Mesodermal cell (in vitro differentiated cells): Measurements from ENCODE around the gene MACROD1.

Experiments used
- H3K27ac ChIP-seq: 2 replicates; pipeline ENCODE4 v1.7.0; 2013; ENCODE audit warnings: mild to moderate bottlenecking, low read depth, low read length, moderate library complexity; ENCODE audit not compliant: severe bottlenecking
- H3K36me3 ChIP-seq: 2 replicates; pipeline ENCODE4 v1.7.1; 2013; ENCODE audit warnings: mild to moderate bottlenecking, low read length, moderate library complexity; ENCODE audit not compliant: control insufficient read depth, insufficient read depth
- H3K4me1 ChIP-seq: one replicate; pipeline ENCODE4 v1.7.1; 2013; ENCODE audit warnings: mild to moderate bottlenecking, low read length; ENCODE audit not compliant: insufficient read depth, control insufficient read depth, poor library complexity, severe bottlenecking
- H3K4me3 ChIP-seq: 2 replicates; pipeline ENCODE4 v1.7.0; 2013; ENCODE audit warnings: low read length, control low read depth, mild to moderate bottlenecking; ENCODE audit not compliant: insufficient read depth, poor library complexity, severe bottlenecking; ENCODE audit errors: extremely low read depth
- H3K9me3 ChIP-seq: 2 replicates; pipeline ENCODE4 v1.7.1; 2013; ENCODE audit warnings: mild to moderate bottlenecking, low read length, moderate library complexity; ENCODE audit not compliant: control insufficient read depth
- WGBS, 2 experiments: methylation state at CpG; one replicate each; pipeline ENCODE4 v1.1.5; 2013; ENCODE audit warnings: missing lambda C conversion rate in 2 of 2; ENCODE audit not compliant: insufficient coverage in 2 of 2; 5-methylcytosine and 5-hydroxymethylcytosine counted together

The MACROD1 gene

GRCh38 chr11:64068705-64069400 lies 97.1 kb downstream of the MACROD1 start:
- WGBS, 2 experiments = 84 to 92% methylated on average over 15 to 20 of the region's 20 CpGs
- no peaks in the 10 kb centered on the region for H3K9me3 ChIP-seq
- H3K4me1 ChIP-seq = no peaks in the 10 kb centered on the region
- H3K4me3 ChIP-seq = no peak overlapping the region
- H3K27ac ChIP-seq = no peak overlapping the region
- no peaks in the 10 kb centered on the region for H3K36me3 ChIP-seq

GRCh38 chr11:64067230-64067993 lies 98.5 kb downstream of the MACROD1 start:
- WGBS, 2 experiments = 58 to 60% methylated on average over 12 to 16 of the region's 26 CpGs
- Histone ChIP-seq H3K27ac (no peak overlapping the region), H3K4me1 (no peaks in the 10 kb centered on the region)

GRCh38 chr11:64065712-64066111 lies 100.2 kb downstream of the MACROD1 start:
- H3K4me1 ChIP-seq = no peaks in the 10 kb centered on the region
- WGBS, 2 experiments = 86 to 91% methylated on average over 3 to 6 of the region's 10 CpGs
- no peaks in the 10 kb centered on the region for H3K9me3 ChIP-seq
- no peaks in the 10 kb centered on the region for H3K36me3 ChIP-seq
- H3K4me3 ChIP-seq = no peak overlapping the region
- no peak overlapping the region for H3K27ac ChIP-seq

More at GRCh38 chr11:64067230-64067993, 98.5 kb downstream of the MACROD1 start:
- no peaks in the 10 kb centered on the region for H3K36me3 ChIP-seq
- H3K4me3 ChIP-seq = no peak overlapping the region
- no peaks in the 10 kb centered on the region for H3K9me3 ChIP-seq

- Histone ChIP-seq H3K9me3 (no peaks in the 10 kb centered on the region), H3K4me3 (no peak overlapping the region), H3K27ac (no peak overlapping the region), H3K4me1 (peaks cover 2% of the 10 kb centered on the region), H3K36me3 (no peaks in the 10 kb centered on the region)
- 96 to 97% methylated on average over 11 of the region's 11 CpGs for WGBS, 2 experiments
Observed at GRCh38 chr11:64065141-64065465, 100.8 kb downstream of the MACROD1 start.

GRCh38 chr11:64064374-64065140 lies 101.4 kb downstream of the MACROD1 start:
- Histone ChIP-seq H3K9me3 (no peaks in the 10 kb centered on the region), H3K27ac (no peak overlapping the region), H3K4me1 (peaks cover 2% of the 10 kb centered on the region), H3K4me3 (no peak overlapping the region), H3K36me3 (no peaks in the 10 kb centered on the region)
- 92 to 93% methylated on average over 16 of the region's 17 CpGs for WGBS, 2 experiments

GRCh38 chr11:64063777-64064176 lies 102.1 kb downstream of the MACROD1 start:
- Histone ChIP-seq H3K9me3 (no peaks in the 10 kb centered on the region), H3K36me3 (no peaks in the 10 kb centered on the region), H3K4me3 (no peak overlapping the region), H3K4me1 (peaks cover 2% of the 10 kb centered on the region), H3K27ac (no peak overlapping the region)
- 86 to 88% methylated on average over 10 of the region's 13 CpGs for WGBS, 2 experiments

GRCh38 chr11:64062185-64063039 lies 103.5 kb downstream of the MACROD1 start:
- Histone ChIP-seq H3K4me3 (no peak overlapping the region), H3K9me3 (no peaks in the 10 kb centered on the region), H3K36me3 (no peaks in the 10 kb centered on the region), H3K4me1 (peaks cover 2% of the 10 kb centered on the region), H3K27ac (no peak overlapping the region)
- 80 to 92% methylated on average over 12 to 13 of the region's 16 CpGs for WGBS, 2 experiments

GRCh38 chr11:64060861-64061444 lies 105.0 kb downstream of the MACROD1 start:
- peak overlapping the region; percentile 33 for H3K4me3 ChIP-seq
- no peaks in the 10 kb centered on the region for H3K9me3 ChIP-seq
- H3K27ac ChIP-seq = no peak overlapping the region
- WGBS, 2 experiments = 7 to 18% methylated on average over 18 to 27 of the region's 42 CpGs
- no peaks in the 10 kb centered on the region for H3K36me3 ChIP-seq
- peaks cover 6% of the 10 kb centered on the region for H3K4me1 ChIP-seq

- Histone ChIP-seq H3K27ac (no peak overlapping the region), H3K4me3 (peak overlapping the region; percentile 33), H3K9me3 (no peaks in the 10 kb centered on the region), H3K36me3 (no peaks in the 10 kb centered on the region), H3K4me1 (peaks cover 8% of the 10 kb centered on the region)
- WGBS, 2 experiments = 32 to 36% methylated on average over 28 to 32 of the region's 35 CpGs
Observed at GRCh38 chr11:64060263-64060860, 105.6 kb downstream of the MACROD1 start.
